Small intestine (tissue), 7 donors: ENCODE results near the gene ELK1. TPM values are rescaled to one million over a fixed set of nuclear protein-coding genes. Genes with fewer than 3 reads are reported as not detected.

Experiments used
- DNase-seq, 2 donors: peaks; one replicate each; pipeline versions ENCODE4 v3.0.0 to v3.0.0-alpha.2; 2013
- FAIRE-seq: peaks from 2 replicates; lab custom pipeline; 2012; peaks lifted over from hg19 to GRCh38; lab: Jason Lieb, UNC
- H3K27ac ChIP-seq, 3 donors: one replicate each; pipeline ENCODE4 v1.5.1; 2013; ENCODE audit warnings: low read length in 2 of 3, mild to moderate bottlenecking in 2 of 3, control low read depth in 1 of 3, inconsistent platforms in 1 of 3, low read depth in 1 of 3, moderate library complexity in 1 of 3
- H3K27me3 ChIP-seq, 3 donors: one replicate each; pipeline ENCODE4 v1.6.1; 2013; ENCODE audit warnings: low read length in 3 of 3, inconsistent platforms in 1 of 3; ENCODE audit not compliant: control insufficient read depth in 3 of 3, insufficient read depth in 3 of 3
- H3K36me3 ChIP-seq, 3 donors: one replicate each; pipeline ENCODE4 v1.6.1; 2013; ENCODE audit warnings: low read length in 3 of 3, inconsistent platforms in 1 of 3, low read depth in 1 of 3, mild to moderate bottlenecking in 1 of 3, moderate library complexity in 1 of 3; ENCODE audit not compliant: control insufficient read depth in 3 of 3, insufficient read depth in 2 of 3
- H3K4me1 ChIP-seq, 3 donors: one replicate each; pipeline ENCODE4 v1.6.1; 2013; ENCODE audit warnings: low read length in 2 of 3, inconsistent platforms in 1 of 3, low read depth in 1 of 3, mild to moderate bottlenecking in 1 of 3, moderate library complexity in 1 of 3; ENCODE audit not compliant: control insufficient read depth in 3 of 3, insufficient read depth in 2 of 3
- H3K4me3 ChIP-seq, 3 donors: one replicate each; pipeline ENCODE4 v1.5.1; 2013; ENCODE audit warnings: low read length in 3 of 3, control low read depth in 1 of 3, inconsistent platforms in 1 of 3, low read depth in 1 of 3, mild to moderate bottlenecking in 1 of 3, moderate library complexity in 1 of 3
- H3K9me3 ChIP-seq, 2 donors: one replicate each; pipeline ENCODE4 v1.6.1; 2013; ENCODE audit warnings: low read depth in 1 of 2, low read length in 1 of 2; ENCODE audit not compliant: control insufficient read depth in 2 of 2, insufficient read depth in 1 of 2
- whole genome bisulfite sequencing, 3 donors: extraction: QIAGEN DNeasy Blood & Tissue Kit; methylation state at CpG; one replicate each; pipeline ENCODE4 v1.1.7; 2013; 5-methylcytosine and 5-hydroxymethylcytosine counted together
- polyA plus RNA-seq, 4 donors: library from polyadenylated mRNA; stranded (reverse) in 3 of 4; unstranded in 1 of 4; fragments of 200-250 nt in 3 of 4; fragments of 120-200 nt in 1 of 4; gene quantifications; one replicate each; pipeline versions ENCODE4 v1.2.1 to v1.2.3, GENCODE V29; 2013
- donor health status: healthy with polysubstance abuse.
- donor health status: control.
- donor health status: control.
- donor health status: Bipolar disorder and iron deficiency.
- donor health status: healthy.

Gene ELK1
- polyA plus RNA-seq, 4 donors, result 8.7 to 21.9 (median 16.2) TPM

DNA sequence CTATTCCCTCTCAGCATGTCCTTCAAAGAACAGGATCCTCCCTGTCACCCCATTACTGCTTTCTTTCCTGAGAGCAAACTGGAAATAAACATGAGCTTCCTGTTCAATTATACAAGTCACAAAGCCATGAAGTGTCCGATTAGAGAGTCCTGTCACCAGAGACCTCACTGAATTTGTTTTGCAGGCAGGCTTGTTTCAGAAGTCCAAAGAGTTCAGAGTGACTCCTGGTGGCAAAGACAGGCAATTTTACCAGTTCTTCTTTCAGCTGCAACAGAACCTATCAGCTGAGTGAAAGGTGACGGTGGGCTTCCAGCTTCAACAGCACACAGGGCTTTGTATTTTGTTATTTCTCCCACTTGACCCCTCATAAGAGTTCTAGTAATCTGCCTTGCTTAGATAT is 6.4 kb downstream of the ELK1 start:
- H3K27ac ChIP-seq, result no peak overlapping the region
- FAIRE-seq (no peak), DNase-seq (no peak)
- peaks cover 0 to 39% (median 3%) of the 10 kb centered on the region in 3 donors for H3K36me3 ChIP-seq
- WGBS, 3 donors, result 22 to 41% (median 35%) methylated on average over 2 of the region's 2 CpGs
- H3K9me3 ChIP-seq, result no peaks in the 10 kb centered on the region
- no peak overlapping the region for H3K4me3 ChIP-seq
- H3K4me1 ChIP-seq, result no peaks in the 10 kb centered on the region
- H3K27me3 ChIP-seq, result no peaks in the 10 kb centered on the region

DNA sequence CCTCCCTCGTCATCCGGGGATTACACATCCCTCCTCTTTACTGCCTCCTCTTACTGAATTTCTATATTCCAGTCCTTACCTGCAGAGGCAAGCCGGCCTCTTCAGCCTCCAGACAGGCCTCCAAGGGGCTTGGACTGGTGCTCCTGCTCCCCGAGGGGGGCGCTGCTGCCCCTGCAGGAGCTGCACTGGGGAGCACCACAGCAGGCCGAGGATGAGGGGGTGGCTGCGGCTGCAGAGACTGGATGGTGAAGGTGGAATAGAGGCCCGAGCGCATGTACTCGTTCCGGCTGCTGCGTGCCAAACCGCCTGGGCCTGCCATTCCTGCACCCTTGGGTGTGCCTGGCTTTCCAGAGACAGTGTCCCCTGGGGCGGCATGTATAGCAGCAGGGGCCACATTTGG is 11.5 kb downstream of the ELK1 start:
- WGBS, 3 donors, result 90 to 96% (median 96%) methylated on average over 13 to 14 of the region's 14 CpGs
- Histone ChIP-seq H3K9me3 (no peaks in the 10 kb centered on the region), H3K4me1 (no peaks in the 10 kb centered on the region), H3K27ac (no peak overlapping the region), H3K36me3 (peaks cover 2 to 55% (median 3%) of the 10 kb centered on the region in 3 donors), H3K4me3 (no peak overlapping the region), H3K27me3 (no peaks in the 10 kb centered on the region)
- DNase-seq (no peak), FAIRE-seq (no peak)

DNA sequence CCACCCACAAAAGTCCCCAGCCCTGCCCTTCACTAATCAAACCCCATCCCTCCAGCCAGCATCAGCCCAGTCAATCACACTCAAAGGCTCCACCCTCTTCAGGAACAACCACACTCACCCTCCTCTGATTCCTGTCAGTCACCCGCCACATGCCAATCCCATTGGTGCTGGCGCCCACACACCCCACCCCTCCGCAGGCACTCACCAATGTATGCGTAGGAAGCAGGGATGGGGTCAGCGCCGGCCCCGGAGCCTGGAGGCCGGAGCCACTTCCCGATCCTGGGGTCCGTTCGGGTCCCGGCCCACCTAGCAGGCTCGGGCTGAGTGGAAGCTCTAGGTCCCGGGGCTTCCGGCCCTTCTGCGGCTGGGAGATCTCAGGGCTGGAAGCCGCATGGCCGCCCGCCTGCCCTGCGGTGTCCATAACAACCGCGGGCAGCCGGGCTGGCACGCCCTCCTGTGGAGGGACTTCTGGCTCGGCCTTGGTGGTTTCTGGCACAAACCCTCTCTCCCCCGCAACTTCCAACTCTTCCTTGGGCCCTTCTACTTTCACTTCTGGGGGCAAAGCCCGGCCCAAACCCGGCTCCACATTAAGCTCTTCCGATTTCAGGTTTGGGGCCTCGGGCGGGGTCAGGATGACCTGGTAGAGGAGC is 12.7 kb downstream of the ELK1 start:
- no peaks in the 10 kb centered on the region for H3K4me1 ChIP-seq
- no peak for FAIRE-seq
- no peak for DNase-seq
- H3K4me3 ChIP-seq, result peak overlapping the region in 1 of 3 donors; percentile 15
- H3K27me3 ChIP-seq, result no peaks in the 10 kb centered on the region
- no peak overlapping the region for H3K27ac ChIP-seq
- 60 to 85% (median 80%) methylated on average over 23 to 31 of the region's 31 CpGs for WGBS, 3 donors
- peaks cover 2 to 53% (median 3%) of the 10 kb centered on the region in 3 donors for H3K36me3 ChIP-seq
- H3K9me3 ChIP-seq, result no peaks in the 10 kb centered on the region

- Histone ChIP-seq H3K27me3 (no peaks in the 10 kb centered on the region), H3K4me1 (no peaks in the 10 kb centered on the region), H3K4me3 (no peak overlapping the region), H3K27ac (no peak overlapping the region), H3K9me3 (no peaks in the 10 kb centered on the region), H3K36me3 (peaks cover 2 to 39% (median 3%) of the 10 kb centered on the region in 3 donors)
- WGBS, 3 donors, result 72 to 85% (median 81%) methylated on average over 16 of the region's 16 CpGs
- DNase-seq, result no peak
- no peak for FAIRE-seq
Measured at GRCh38 chrX:47634871-47635575, 15.3 kb downstream of the ELK1 start.

GRCh38 chrX:47633689-47634590 is 16.4 kb downstream of the ELK1 start:
- DNase-seq (no peak), FAIRE-seq (no peak)
- H3K9me3 ChIP-seq, result no peaks in the 10 kb centered on the region
- H3K4me3 ChIP-seq, result no peak overlapping the region
- no peak overlapping the region for H3K27ac ChIP-seq
- no peaks in the 10 kb centered on the region for H3K27me3 ChIP-seq
- H3K36me3 ChIP-seq, result peaks cover 0 to 30% (median 2%) of the 10 kb centered on the region in 3 donors
- 72 to 79% (median 74%) methylated on average over 14 of the region's 14 CpGs for WGBS, 3 donors
- H3K4me1 ChIP-seq, result no peaks in the 10 kb centered on the region

DNA sequence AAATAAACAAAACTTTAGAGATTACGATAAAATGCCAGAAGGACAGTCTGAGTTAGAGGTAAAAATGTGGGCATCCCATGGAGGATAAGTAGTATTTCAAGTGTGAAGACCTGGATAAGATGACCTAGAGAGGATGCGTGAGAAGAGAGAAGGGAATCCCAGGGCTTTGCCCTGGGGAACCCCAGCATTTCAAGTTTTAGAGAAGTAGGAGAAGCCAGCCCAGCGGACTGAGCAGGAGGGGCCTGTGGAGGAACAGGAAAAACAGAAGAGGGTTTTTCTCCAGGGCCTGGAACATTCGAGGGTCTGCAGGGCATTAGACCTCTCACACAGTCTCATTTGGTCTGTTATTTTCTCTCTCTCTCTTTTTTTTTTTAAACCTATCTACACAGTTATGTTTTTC is 17.7 kb downstream of the ELK1 start:
- Histone ChIP-seq H3K27ac (no peak overlapping the region), H3K4me3 (no peak overlapping the region), H3K4me1 (no peaks in the 10 kb centered on the region), H3K9me3 (no peaks in the 10 kb centered on the region), H3K27me3 (no peaks in the 10 kb centered on the region), H3K36me3 (peaks cover 0 to 19% (median 0%) of the 10 kb centered on the region in 3 donors)
- DNase-seq (no peak), FAIRE-seq (no peak)
- 45 to 65% (median 60%) methylated on average over 4 of the region's 4 CpGs for WGBS, 3 donors

GRCh38 chrX:47631676-47632075 is 18.7 kb downstream of the ELK1 start:
- WGBS, 3 donors, result 80 to 91% (median 81%) methylated on average over 5 of the region's 5 CpGs
- Histone ChIP-seq H3K36me3 (peaks cover 0 to 9% (median 0%) of the 10 kb centered on the region in 3 donors), H3K4me1 (no peaks in the 10 kb centered on the region), H3K9me3 (no peaks in the 10 kb centered on the region), H3K27me3 (no peaks in the 10 kb centered on the region), H3K4me3 (no peak overlapping the region), H3K27ac (no peak overlapping the region)
- DNase-seq, result no peak
- no peak for FAIRE-seq
